Measurements from ENCODE around the gene AACS.
"Not testable (repeated sequence)": the region's sequence is repeated elsewhere in the genome, so short reads cannot be mapped to it uniquely, and the experiment has no call there.

Gene AACS, protein sequence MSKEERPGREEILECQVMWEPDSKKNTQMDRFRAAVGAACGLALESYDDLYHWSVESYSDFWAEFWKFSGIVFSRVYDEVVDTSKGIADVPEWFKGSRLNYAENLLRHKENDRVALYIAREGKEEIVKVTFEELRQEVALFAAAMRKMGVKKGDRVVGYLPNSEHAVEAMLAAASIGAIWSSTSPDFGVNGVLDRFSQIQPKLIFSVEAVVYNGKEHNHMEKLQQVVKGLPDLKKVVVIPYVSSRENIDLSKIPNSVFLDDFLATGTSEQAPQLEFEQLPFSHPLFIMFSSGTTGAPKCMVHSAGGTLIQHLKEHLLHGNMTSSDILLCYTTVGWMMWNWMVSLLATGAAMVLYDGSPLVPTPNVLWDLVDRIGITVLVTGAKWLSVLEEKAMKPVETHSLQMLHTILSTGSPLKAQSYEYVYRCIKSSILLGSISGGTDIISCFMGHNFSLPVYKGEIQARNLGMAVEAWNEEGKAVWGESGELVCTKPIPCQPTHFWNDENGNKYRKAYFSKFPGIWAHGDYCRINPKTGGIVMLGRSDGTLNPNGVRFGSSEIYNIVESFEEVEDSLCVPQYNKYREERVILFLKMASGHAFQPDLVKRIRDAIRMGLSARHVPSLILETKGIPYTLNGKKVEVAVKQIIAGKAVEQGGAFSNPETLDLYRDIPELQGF

DNA sequence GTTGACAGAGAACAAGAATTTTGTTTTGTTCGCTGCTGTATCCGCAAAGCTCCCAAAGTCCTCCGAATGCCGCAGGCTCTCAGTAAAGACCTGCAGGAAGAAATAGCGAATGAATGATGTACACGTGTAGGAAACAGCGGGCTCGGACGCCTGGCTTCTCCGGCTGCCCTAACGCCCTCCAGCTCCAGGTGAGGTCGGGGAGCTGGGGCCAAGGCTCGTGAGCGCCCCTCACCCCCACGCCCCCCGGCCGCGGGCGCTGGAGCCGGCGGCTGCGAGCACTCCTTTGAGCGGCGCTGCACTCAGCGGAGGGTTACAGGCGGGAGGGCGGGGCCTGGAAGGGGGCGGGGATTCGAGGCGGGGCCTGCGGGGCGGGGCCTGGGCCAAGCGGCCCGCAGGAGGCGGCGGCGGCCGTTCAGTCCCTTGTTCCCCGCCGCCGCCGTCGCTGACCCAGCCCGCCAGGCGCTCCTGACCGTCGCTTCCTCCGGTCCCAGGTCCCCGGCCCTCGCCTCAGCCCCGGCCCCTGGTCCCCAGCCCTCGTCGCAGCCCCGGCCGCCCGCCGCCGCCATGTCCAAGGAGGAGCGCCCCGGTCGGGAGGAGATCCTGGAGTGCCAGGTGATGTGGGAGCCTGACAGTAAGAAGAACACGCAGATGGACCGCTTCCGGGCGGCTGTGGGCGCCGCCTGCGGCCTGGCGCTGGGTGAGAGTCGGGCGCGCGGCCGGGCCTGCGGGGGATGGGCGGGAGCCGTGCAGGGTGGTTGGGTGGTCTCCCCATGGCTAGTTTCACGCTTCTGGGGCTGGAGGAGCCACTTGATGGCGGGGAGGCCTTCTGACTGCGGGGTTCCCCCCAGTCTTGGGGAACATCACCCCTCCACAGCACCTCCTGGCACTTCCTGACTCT lies at the start of gene AACS:
Gene AACS (plus strand): TSS at position 415 of the 898 bp plus-strand sequence. CDS start 150 bp downstream, at position 565.
- peak; percentile 71 for DNase-seq (ENCODE audit: low spot score)

DNA sequence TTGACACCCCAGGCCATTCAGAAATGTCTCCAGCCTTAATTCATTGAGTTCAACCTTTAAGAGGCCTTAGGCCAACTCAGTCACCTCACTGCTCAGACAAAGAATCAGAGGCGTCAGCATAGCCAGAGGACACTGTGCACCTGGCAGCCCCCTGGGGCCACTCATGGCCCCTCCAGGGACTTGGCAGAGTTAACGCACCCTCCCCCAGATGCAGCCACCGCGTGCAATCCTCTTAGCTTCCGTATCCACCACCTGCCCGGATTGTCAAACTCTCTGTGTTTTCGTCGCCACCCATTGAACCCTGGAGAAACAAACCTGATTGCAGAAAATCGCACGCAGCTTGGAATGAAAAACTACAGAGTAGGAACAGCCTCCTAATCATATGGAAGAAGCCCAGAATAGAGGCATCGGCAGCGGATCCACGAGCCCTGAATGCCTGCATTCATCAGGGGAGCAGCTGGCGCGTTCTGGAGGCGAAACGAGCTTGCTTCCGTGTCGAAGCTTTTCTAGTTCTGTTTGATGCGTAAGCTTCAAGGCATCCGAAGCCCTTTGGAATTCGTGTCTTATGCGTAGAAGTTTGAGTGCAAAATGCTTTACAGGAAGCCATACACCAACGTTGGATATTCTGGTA lies 49.4 kb upstream of the AACS start:
- no peak for DNase-seq (ENCODE audit: low spot score)

DNA sequence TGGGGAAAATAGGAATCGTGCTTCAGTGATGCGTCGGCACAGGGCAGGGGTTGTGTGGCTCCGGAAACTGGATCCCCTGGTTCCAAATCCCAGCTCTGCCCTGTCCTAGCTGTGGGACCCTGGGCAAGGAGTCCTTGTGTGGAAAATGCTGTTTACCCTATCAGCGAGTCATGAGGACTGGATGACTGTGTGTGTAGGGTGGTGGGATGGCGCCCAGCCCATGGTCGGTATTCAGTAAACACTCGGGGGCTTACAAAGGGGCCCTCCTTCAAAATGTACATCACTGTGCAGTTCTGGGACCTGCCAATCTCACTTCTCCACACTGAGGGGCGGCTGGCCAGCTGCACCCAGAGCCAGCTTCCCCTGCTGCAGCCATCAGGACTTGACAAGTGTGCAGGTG lies 47.4 kb upstream of the AACS start:
- no peak for DNase-seq (ENCODE audit: low spot score)

DNA sequence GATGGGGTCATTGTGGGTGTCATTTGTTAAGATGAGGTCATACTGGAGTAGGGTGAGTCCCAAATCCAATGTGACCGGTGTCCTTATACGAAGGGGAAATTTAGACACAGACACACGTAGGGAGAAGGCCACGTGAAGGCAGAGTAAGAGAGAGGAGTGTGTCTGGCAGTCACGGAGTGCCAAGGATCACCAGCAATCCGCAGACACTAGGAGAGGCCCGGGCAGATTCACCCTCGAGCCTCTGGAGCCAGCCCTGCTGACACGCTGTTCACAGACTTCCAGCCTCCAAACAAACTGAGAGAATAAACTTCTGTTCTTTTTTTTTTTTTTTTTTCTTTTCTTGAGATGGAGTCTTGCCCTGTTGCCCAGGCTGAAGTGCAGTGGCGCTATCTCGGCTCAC lies 46.9 kb upstream of the AACS start:
- DNase-seq (ENCODE audit: low spot score), result no peak

DNA sequence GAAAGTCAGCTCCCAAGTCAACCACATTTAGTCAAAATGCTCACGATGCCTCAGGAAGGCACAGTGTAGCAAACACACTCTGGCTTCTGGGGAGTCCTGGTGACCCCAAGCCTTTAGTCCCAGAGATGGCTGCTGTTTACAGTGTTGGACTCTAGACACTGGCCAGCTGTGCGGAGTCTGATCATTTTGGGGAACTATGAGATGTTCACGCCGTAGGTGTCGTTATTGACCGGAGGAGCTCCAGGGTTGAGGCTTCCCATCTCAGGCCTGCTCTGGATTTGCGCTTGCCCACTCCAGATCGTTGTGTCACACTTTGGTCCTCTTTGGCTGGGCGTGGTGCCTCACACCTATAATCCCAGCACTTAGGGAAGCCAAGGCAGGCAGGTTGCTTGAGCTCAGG lies 44.1 kb upstream of the AACS start:
- no peak for DNase-seq (ENCODE audit: low spot score)

DNA sequence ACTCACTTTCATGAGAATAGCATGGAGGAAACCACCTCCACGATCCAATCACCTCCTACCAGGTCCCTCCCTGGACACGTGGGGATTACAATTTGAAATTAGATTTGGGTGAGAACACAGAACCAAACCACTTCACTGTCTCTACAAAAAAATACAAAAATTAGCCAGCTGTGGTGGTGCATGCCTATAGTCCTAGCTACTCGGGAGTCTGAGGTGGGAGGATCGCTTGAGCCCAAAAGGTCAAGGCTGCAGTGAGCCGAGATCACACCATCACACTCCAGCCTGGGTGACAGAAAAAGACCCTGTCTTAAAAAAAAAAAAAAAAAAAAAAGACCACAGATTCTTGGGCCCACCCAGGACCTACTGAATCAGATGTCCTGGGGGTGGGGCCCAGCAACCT lies 43.5 kb upstream of the AACS start:
- no peak for DNase-seq (ENCODE audit: low spot score)

DNA sequence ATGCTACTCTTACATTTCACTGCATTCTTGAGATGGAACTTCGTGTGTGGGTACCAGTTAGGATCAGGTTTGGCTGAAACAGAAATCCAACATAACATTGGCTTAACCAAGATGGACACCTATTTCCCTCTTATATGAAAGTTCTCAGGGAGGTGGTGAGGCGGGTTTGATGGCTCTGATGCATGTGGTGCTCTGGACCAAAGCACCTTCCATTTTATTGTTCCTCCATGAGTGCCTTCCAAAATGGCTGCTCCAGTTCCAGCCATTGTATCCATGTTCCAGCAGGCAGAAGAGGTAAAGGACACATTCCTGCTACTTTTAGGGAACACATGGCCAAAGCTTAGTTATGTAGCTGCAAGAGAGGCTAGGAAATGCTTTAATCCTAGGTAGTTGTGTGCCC lies 42.2 kb upstream of the AACS start:
- DNase-seq (ENCODE audit: low spot score), result no peak

DNA sequence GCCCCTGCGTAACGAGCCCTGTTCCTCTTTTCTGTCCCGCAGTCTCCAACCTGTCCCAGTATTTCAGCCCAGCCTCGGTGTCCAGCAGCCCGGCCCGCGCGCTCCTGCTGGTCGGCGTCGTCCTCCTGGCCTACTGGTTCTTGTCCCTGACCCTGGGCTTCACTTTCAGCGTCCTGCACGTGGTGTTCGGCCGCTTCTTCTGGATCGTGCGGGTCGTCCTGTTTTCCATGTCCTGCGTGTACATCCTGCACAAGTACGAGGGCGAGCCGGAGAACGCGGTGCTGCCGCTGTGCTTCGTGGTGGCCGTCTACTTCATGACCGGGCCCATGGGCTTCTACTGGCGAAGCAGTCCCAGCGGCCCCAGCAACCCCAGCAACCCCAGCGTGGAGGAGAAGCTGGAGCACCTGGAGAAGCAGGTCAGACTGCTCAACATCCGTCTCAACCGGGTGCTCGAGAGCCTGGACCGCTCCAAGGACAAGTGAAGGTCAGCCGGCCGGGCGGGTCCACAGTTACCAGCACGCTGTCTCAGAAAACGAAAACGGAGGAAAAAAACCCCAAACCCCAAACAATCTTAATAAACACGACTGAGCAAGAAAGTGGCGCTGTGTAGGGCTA lies 40.2 kb upstream of the AACS start:
- DNase-seq (ENCODE audit: low spot score), result no peak

DNA sequence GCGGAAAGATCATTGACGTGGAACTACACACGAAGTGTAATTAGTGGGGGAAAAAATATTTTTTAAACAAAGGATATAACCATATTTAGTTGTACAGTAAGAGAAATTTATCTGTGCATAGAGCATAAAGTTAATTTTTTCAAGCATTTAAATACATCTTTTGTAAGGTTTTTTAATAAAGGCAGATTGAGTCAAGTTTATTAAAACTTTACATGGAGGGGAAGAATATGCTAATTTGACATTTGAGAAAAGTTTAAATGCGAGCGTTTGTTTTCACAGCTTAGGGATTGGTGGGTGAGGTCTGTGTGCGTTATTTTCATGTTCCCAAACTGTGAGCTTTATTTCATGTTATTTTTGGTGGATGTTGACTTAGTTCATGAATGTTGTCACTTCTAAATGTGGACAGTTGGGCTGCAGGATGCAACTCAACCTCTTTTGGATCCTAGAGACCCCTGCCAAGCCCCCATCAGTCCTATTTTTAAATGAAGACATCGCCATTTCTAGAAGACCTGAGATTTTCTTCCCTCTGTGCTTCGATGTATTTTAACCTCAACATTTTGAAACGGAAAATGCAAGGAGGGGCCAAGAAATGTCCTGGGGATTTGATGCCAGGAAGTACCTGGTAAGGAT lies 39.5 kb upstream of the AACS start:
- no peak for DNase-seq (ENCODE audit: low spot score)

DNA sequence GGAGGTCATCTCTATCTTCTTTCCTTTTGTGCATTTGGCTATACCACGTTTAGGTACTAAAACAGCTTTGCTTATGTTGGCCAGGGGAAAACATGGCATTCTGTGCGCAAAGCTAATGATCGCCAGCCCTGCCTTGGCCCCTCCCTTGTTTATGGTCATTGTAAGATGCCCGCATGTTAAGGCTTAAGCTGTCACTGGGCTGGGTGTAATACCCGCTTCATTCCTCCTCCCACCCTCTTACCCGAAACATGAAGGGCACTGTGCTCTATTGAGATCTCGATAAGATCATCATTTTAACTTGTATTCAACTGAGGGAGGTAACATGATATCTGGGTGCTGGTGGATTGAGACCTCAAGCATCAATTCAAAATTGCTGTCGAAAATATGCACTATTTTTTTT lies 37.1 kb upstream of the AACS start:
- DNase-seq (ENCODE audit: low spot score), result no peak

DNA sequence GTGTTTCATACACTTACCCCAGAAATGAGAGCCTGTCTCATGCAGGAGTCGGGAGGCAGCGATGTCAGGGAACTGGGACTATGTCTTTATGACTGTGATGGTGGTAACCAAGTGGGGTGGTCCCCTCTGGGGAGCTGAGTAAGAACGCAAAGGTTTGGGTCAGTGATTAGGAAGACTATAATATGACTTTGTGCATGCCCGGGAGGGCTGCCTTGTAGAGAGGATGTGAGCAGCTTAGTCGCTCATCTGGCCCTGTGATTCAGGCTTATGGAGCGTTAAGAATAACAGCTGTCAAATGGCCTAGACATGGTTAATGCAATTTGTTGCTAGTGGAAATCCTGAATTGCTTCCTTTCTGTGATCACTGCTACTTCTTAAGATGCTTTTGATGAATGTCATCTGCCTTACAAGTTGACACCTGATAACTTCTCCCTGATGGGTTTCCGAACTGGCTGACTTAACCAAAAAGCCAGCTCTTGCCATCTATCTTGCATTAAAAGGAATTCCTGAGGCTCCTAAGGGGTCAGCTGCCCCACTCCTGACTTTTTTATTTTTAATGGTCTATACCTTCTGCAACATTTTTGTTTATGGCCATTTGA lies 35.4 kb upstream of the AACS start:
- DNase-seq (ENCODE audit: low spot score), result no peak

DNA sequence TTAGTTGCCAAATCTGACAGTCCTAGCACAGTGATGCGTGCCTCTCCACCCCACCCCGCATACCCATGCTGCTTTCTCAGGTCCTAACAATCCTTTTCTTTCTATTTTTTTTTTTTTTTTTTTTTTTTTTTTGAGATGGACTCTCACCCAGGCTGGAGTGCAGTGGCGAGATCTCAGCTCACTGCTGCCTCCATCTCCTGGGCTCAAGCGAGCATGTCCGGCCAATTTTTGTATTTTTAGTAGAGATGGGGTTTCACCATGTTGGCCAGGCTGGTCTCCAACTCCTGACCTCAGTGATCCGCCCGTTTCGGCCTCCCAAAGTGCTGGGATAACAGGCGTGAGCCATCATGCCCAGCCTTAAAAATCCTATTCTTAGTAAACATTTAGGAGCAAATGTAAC lies 33.8 kb upstream of the AACS start:
- not testable (repeated sequence) for DNase-seq (ENCODE audit: low spot score)

DNA sequence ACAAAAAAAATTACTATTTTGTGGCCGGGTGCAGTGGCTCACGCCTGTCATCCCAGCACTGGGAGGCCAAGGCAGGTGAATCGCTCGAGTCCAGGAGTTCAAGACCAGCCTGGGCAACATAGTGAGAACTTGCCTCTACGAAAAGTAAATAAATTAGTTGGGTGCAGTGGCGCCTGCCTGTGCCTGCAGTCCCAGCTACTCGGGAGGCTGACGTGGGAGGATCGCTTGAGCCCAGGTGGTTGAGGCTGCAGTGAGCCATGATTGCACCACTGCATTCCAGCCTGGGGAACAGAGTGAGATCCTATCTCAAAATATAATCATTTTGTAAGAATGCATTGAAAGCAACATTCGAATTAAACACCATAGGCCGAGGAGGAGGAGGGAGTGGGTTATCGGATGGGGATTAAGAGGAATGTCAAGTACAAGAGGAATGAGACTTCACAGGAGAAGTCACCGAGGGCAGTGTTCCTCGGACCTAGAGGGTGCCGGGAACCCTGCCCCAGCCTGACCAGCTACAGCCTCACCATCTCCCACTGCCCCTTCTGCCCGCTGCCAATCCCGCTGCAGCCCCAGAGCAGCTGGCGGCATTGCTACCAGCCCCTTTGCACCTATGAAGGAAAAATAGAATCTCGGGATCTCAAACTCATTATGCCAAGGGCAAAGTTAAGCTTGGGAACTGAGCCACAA lies 32.6 kb upstream of the AACS start:
- no peak for DNase-seq (ENCODE audit: low spot score)

DNA sequence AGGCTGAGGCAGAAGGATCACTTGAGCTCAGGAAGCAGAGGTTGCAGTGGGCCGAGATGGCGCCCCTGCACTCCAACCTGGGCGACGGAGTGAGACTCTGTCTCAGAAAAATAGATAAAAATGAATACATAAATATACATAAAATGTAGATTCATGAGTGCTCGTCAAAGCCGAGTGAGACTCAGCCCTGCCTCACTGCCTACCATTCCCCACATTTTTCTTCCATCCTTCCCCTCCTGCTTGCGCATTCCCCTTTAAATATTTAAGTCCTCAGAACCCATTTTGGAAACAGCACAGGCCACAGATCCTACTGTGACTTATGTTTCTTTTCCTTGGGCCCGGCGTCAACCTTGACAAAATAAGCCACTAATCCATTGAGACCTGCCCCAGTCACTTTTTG lies 31.9 kb upstream of the AACS start:
- no peak for DNase-seq (ENCODE audit: low spot score)

DNA sequence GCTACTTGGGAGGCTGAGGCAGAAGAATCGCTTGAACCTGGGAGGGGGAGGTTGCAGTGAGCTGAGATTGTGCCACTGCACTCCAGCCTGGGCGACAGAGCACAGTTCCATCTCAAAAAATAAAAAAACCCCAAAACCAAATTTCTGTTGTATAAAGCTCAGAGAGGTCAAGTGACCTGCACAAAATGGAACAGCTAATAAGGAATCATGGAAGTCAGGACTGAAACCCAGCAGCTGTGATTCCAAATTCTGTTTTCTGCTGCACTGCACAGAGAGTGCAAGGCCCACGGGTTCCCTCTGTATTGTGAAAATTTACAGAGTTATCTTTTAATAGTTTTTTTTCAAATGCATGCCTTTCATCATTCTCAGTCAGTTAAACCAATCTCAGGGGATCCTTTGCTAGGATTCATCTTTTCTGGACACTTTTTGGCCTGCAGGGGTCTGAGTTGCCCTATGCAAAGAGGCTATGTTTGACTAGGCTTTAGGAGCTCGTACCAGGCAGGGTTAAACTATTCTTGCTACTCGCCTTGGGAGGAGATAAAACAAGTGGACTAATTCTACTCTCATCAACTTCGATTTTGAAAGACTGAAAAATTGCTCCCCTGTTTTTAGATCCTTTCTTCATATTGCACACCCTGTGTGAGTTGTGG lies 26.1 kb upstream of the AACS start:
- DNase-seq (ENCODE audit: low spot score), result no peak

DNA sequence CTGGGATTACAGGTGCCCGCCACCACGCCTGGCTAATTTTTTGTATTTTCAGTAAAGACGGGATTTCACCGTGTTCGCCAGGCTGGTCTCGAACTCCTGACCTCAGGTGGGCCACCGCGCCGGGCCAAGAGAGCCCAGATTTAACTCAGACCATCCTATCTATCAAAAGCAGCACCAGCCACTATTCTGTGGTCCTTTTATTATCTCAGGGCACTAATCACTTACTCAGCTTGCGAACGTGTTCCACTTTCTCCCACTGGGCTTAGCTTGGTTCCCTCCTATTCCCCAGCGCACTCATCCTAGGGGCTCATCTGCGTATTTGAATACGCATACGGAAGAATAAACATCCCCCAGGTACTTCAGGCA lies 16.2 kb upstream of the AACS start:
- DNase-seq (ENCODE audit: low spot score), result no peak

DNA sequence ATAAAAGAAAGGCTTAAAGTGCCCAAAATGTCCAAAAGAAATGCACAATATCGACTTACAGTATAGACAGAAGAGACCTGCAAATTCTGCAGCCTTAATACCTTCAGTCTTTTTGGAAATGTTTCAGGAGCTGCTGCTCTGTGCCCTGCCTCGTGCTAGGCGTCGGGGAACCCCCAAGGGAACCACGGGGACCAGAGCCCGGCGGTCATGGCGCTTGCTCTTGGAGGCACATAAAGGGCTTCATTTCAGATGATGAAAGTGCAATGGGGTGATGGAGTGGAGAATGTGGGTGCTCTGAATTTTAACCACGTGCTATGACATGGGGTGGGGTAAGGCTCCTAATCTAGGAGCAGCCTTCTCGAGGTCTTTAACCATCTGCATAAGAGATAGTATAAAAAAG lies 14.8 kb upstream of the AACS start:
- no peak for DNase-seq (ENCODE audit: low spot score)

DNA sequence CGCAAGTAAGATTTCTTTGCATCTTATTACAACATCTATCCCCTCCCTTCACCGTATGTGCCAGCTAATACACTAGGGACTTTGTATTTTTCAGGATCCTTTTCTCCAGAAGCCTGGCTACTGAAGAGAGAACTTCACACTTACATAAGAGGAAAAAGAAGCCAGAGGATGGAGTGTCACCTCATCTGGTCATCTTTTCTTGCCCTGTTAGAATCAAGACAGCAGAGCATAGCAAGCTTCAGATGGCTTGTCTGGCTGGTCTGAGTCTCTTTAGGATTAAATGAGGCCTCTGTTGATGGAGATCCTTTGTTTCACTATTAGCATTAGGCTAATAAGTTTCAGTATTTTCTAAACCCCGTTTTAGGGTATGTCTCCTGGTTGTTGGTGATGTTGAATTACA lies 14.4 kb upstream of the AACS start:
- no peak for DNase-seq (ENCODE audit: low spot score)

DNA sequence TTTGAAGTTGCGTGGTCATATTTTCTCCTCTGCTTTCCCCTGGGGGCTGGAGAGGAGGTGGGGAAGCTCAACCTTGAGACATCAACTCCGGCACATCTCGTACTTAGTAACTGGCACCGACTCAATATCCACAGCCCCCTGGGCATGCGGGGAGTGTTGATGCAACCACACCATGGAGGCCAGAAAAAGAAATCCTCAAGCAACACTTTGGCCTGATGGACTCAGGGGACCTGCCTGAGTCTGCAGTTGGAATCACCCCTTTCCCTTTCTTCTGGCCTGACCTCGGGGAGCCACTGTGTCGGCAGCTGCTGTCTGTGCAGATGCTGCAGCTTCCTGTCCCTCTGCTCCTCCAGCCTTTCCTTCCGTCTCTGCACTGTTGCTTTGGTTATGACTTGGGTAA lies 11.4 kb upstream of the AACS start:
- DNase-seq (ENCODE audit: low spot score), result no peak

DNA sequence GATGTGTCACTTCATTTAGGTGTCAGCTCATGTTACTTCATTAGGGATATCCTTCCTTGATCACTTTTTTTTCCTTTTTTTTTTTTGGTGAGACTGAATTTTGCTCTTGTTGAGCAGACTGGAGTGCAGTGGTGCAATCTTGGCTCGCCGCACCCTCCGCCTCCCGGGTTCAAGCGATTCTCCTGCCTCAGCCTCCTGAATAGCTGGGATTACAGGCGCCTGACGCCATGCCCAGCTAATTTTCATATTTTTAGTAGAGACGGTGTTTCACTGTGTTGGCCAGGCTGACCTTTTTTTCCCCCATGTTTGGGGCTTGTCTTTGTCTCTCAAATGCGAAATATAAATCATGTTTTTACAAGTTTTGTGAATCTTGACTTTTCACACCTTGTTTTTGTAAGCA lies 9.6 kb upstream of the AACS start:
- no peak for DNase-seq (ENCODE audit: low spot score)
